G401.6 (cell line): ENCODE results near the gene TRIP10.
A peak's percentile ranks its signal among the peaks of the same experiment; 100 is the strongest.
"Not testable (repeated sequence)": the region's sequence is repeated elsewhere in the genome, so short reads cannot be mapped to it uniquely, and the experiment has no call there.

Experiments used
- FAIRE-seq: peaks from 2 replicates; lab custom pipeline; 2012; peaks lifted over from hg19 to GRCh38; lab: Jason Lieb, UNC

TRIP10 gene

GRCh38 chr19:6768236-6768785, 28.8 kb downstream of the TRIP10 start:
- FAIRE-seq: no peak

GRCh38 chr19:6769006-6769619, 29.6 kb downstream of the TRIP10 start:
- no peak for FAIRE-seq

- not testable (repeated sequence) for FAIRE-seq
These were observed 32.2 kb downstream of the TRIP10 start for GRCh38 chr19:6771648-6772027.

- no peak for FAIRE-seq
These were observed 32.8 kb downstream of the TRIP10 start, which contains the start of gene VAV1 for GRCh38 chr19:6772028-6772865. Gene VAV1, plus strand, starts transcription at chr19:6772708. Its CDS starts 100 bp downstream, at chr19:6772808.

- FAIRE-seq: no peak
These were observed 33.4 kb downstream of the TRIP10 start for GRCh38 chr19:6772866-6773322.

GRCh38 chr19:6773323-6773931, 33.9 kb downstream of the TRIP10 start:
- FAIRE-seq: no peak

GRCh38 chr19:6774821-6775707, 35.6 kb downstream of the TRIP10 start:
- FAIRE-seq: no peak

- not testable (repeated sequence) for FAIRE-seq
These were observed 36.6 kb downstream of the TRIP10 start for GRCh38 chr19:6776045-6776444.

- no peak for FAIRE-seq
These were observed 37.5 kb downstream of the TRIP10 start for GRCh38 chr19:6776999-6777398.

GRCh38 chr19:6777434-6777833, 38.0 kb downstream of the TRIP10 start:
- FAIRE-seq: no peak

- no peak for FAIRE-seq
These were observed 38.9 kb downstream of the TRIP10 start for GRCh38 chr19:6778386-6778785.

- no peak for FAIRE-seq
These were observed 39.7 kb downstream of the TRIP10 start for GRCh38 chr19:6779206-6779605.

- FAIRE-seq: no peak
These were observed 47.9 kb downstream of the TRIP10 start for GRCh38 chr19:6787393-6787792.

GRCh38 chr19:6788896-6789295, 49.4 kb downstream of the TRIP10 start:
- no peak for FAIRE-seq

GRCh38 chr19:6790194-6791128, 51.0 kb downstream of the TRIP10 start:
- no peak for FAIRE-seq

- no peak for FAIRE-seq
These were observed 51.8 kb downstream of the TRIP10 start for GRCh38 chr19:6791237-6791636.

- FAIRE-seq: no peak
These were observed 53.9 kb downstream of the TRIP10 start for GRCh38 chr19:6793411-6793810.

GRCh38 chr19:6793973-6794372, 54.5 kb downstream of the TRIP10 start:
- peak; percentile 11 for FAIRE-seq

- no peak for FAIRE-seq
These were observed 55.4 kb downstream of the TRIP10 start for GRCh38 chr19:6794686-6795431.

GRCh38 chr19:6796278-6796677, 56.8 kb downstream of the TRIP10 start:
- FAIRE-seq: no peak
